ENCODE data around the gene PUS1. TPM values are rescaled to one million over a fixed set of nuclear protein-coding genes. Genes with fewer than 3 reads are reported as not detected.

PUS1 gene
- total and polyA plus RNA-seq, 2 of the 4 experiments (the other 2 are of a cell fraction): 14.0 to 36.7 TPM

DNA sequence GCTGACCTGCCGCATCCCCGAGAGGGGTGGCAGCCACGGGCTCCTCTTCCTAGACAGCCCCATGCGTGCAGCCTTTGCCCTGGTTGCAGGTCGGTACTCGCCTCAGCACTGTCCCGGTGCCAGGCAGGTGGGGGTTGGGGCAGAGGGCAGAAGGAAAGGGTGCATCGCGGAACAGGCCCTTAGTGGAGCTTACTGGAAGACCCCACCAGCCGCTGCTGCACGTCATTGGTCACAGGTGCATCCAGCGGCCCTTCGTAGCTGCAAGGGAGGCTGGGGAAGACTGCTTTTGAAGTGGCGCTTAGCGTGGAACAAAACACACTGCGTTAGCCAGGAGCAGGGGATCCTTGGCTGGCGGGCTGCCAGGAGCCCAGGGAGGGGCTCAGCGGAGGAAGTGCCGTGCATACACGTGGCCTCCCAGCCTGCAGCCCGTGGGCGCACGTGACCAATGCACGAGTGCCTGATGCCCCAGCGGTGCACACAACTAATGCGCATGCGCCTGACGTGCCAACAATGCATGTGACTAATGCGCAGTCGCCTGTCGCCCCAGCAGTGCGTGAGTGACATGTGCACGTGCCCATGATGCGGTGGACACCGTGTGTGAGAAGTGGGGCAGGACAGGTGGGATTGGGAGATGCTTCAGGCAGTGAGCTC lies 15.7 kb downstream of the PUS1 start:
- H3K4me2 ChIP-seq (ENCODE audit: low read depth, low read length): no peak overlapping the region
- H2AK9ac ChIP-seq (replicated peaks; ENCODE audit: low read depth, low read length, poor library complexity): no peak overlapping the region
- H3K18ac ChIP-seq (ENCODE audit: low read depth, low read length): no peak overlapping the region
- DNase-seq: no peak
- no peak overlapping the region for H2AK5ac ChIP-seq (ENCODE audit: low read depth, low read length)
- no peak overlapping the region for H2BK120ac ChIP-seq (ENCODE audit: low read depth, low read length)
- H4K8ac ChIP-seq (ENCODE audit: low read depth in 2 of 2, low read length in 2 of 2): no peak overlapping the region
- no peak overlapping the region for H3K4me3 ChIP-seq (ENCODE audit: insufficient read depth, low read depth, low read length)
- H2AFZ ChIP-seq (replicated peaks; ENCODE audit: low read length, poor library complexity): no peak overlapping the region
- ChIA-PET CTCF (no interaction called here), POLR2A (ENCODE audit: unreplicated experiment) (no interaction called here)
- H3K9me1 ChIP-seq (ENCODE audit: insufficient read depth, low read length): peaks cover 4% of the 10 kb centered on the region; the same call in 1 of the 2 replicates
- H2BK15ac ChIP-seq (ENCODE audit: low read depth, low read length): no peak overlapping the region
- TF ChIP-seq, protein P1, sequence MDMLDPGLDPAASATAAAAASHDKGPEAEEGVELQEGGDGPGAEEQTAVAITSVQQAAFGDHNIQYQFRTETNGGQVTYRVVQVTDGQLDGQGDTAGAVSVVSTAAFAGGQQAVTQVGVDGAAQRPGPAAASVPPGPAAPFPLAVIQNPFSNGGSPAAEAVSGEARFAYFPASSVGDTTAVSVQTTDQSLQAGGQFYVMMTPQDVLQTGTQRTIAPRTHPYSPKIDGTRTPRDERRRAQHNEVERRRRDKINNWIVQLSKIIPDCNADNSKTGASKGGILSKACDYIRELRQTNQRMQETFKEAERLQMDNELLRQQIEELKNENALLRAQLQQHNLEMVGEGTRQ (IDR thresholded peaks at IDR 0.05; ENCODE audit: low read depth, low read length): no peak
- no peak for TF ChIP-seq MAZ (IDR thresholded peaks at IDR 0.05; ENCODE audit: borderline replicate concordance, low read depth, low read length)
- TF ChIP-seq, protein P2, sequence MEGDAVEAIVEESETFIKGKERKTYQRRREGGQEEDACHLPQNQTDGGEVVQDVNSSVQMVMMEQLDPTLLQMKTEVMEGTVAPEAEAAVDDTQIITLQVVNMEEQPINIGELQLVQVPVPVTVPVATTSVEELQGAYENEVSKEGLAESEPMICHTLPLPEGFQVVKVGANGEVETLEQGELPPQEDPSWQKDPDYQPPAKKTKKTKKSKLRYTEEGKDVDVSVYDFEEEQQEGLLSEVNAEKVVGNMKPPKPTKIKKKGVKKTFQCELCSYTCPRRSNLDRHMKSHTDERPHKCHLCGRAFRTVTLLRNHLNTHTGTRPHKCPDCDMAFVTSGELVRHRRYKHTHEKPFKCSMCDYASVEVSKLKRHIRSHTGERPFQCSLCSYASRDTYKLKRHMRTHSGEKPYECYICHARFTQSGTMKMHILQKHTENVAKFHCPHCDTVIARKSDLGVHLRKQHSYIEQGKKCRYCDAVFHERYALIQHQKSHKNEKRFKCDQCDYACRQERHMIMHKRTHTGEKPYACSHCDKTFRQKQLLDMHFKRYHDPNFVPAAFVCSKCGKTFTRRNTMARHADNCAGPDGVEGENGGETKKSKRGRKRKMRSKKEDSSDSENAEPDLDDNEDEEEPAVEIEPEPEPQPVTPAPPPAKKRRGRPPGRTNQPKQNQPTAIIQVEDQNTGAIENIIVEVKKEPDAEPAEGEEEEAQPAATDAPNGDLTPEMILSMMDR (conservative IDR thresholded peaks at IDR 0.05; ENCODE audit: low read depth, low read length): no peak
- no peak for TF ChIP-seq MAFK (IDR thresholded peaks at IDR 0.05; ENCODE audit: low read depth, low read length)
- TF ChIP-seq MXI1 (IDR thresholded peaks at IDR 0.05; ENCODE audit: borderline replicate concordance, low read depth, low read length): no peak
- TF ChIP-seq, protein P3, sequence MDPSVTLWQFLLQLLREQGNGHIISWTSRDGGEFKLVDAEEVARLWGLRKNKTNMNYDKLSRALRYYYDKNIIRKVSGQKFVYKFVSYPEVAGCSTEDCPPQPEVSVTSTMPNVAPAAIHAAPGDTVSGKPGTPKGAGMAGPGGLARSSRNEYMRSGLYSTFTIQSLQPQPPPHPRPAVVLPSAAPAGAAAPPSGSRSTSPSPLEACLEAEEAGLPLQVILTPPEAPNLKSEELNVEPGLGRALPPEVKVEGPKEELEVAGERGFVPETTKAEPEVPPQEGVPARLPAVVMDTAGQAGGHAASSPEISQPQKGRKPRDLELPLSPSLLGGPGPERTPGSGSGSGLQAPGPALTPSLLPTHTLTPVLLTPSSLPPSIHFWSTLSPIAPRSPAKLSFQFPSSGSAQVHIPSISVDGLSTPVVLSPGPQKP (IDR thresholded peaks at IDR 0.05; ENCODE audit: borderline replicate concordance, low read depth, low read length): no peak
- TF ChIP-seq POLR2A (IDR thresholded peaks at IDR 0.05; ENCODE audit: low read depth, low read length): no peak
- TF ChIP-seq RCOR1 (IDR thresholded peaks at IDR 0.05; ENCODE audit: insufficient replicate concordance, low read length): no peak
- no peak for TF ChIP-seq RFX5 (IDR thresholded peaks at IDR 0.05; ENCODE audit: low read depth, low read length)
- TF ChIP-seq CEBPB (IDR thresholded peaks at IDR 0.05; ENCODE audit: low read depth, low read length): no peak
- no peak for TF ChIP-seq CHD1 (IDR thresholded peaks at IDR 0.05; ENCODE audit: low read depth, low read length)
- TF ChIP-seq NFE2L2 (IDR thresholded peaks at IDR 0.05; ENCODE audit: low read depth, low read length): no peak
- TF ChIP-seq SMC3 (IDR thresholded peaks at IDR 0.05; ENCODE audit: low read depth, low read length): no peak
- no peak for TF ChIP-seq RAD21 (IDR thresholded peaks at IDR 0.05; ENCODE audit: low read length)
- TF ChIP-seq FOS (IDR thresholded peaks at IDR 0.05; ENCODE audit: low read depth, low read length): no peak
- TF ChIP-seq BHLHE40 (IDR thresholded peaks at IDR 0.05; ENCODE audit: low read depth, low read length): no peak
- no TSS peak for BruUV-seq (replicated peaks)
- in situ Hi-C loops (cut with MboI; ENCODE audit: low sequenced_read_pairs): no loop called here
- intact Hi-C loops (cut with micrococcal nuclease): no loop called here
- H3K14ac ChIP-seq (replicated peaks; ENCODE audit: low read depth, low read length): no peak overlapping the region
- peaks cover 26% of the 10 kb centered on the region for H3K36me3 ChIP-seq (ENCODE audit: control insufficient read depth, insufficient read depth, low read length)
- WGBS, 2 experiments (ENCODE audit: extremely low coverage in 2 of 2, insufficient read length in 1 of 2): 92% methylated on average over 21 of the region's 35 CpGs; no CpG with 5 or more reads in 1 of the 2 experiments
- no peaks in the 10 kb centered on the region for H3K27me3 ChIP-seq (ENCODE audit: control insufficient read depth, insufficient read depth, low read length)
- H2BK5ac ChIP-seq (ENCODE audit: low read depth, low read length, poor library complexity, severe bottlenecking): no peak overlapping the region
- H2BK20ac ChIP-seq (ENCODE audit: low read depth, low read length): no peak overlapping the region
- no peak for ATAC-seq (ENCODE audit: low read depth)
- H3K9me3 ChIP-seq (ENCODE audit: control insufficient read depth, insufficient read depth, low read length): no peaks in the 10 kb centered on the region
- no peak overlapping the region for H4K5ac ChIP-seq (ENCODE audit: low read depth, low read length)
- no peak overlapping the region for H3K27ac ChIP-seq (ENCODE audit: insufficient read depth, low read length)
- H3K79me1 ChIP-seq (ENCODE audit: low read depth in 1 of 2, low read length in 2 of 2): peaks cover 0 to 7% of the 10 kb centered on the region in 2 experiments; a peak in 1 of 4 replicates
- H3K9ac ChIP-seq (ENCODE audit: low read depth, low read length): no peak overlapping the region
- H3K23ac ChIP-seq (ENCODE audit: low read depth, low read length): no peak overlapping the region
- H3K4me1 ChIP-seq (ENCODE audit: control insufficient read depth, insufficient read depth, low read length): no peaks in the 10 kb centered on the region
- no peak overlapping the region for H3K56ac ChIP-seq (ENCODE audit: extremely low read depth, insufficient read depth, low read length)
- H4K20me1 ChIP-seq (ENCODE audit: insufficient read depth, low read length): no peaks in the 10 kb centered on the region
- H3K4ac ChIP-seq (ENCODE audit: low read depth, low read length): no peak overlapping the region
- dilution Hi-C loops (cut with HindIII; ENCODE audit: low sequenced_read_pairs, unreplicated experiment): no loop called here
- no peak overlapping the region for H4K91ac ChIP-seq (ENCODE audit: insufficient read depth, low read depth, low read length)

All from IMR-90 (cell line).